Astrocyte of the spinal cord (primary cell): ENCODE data around the gene MBD3L3.

Source experiments
- DNase-seq: peaks from one replicate; pipeline ENCODE4 v3.0.0; 2011; ENCODE audit warnings: low read depth, low spot score
- H3K4me3 ChIP-seq: 2 replicates; pipeline ENCODE4 v1.5.1; 2011; ENCODE audit warnings: low read depth, mild to moderate bottlenecking, low read length, moderate library complexity
- in situ Hi-C: cut with HindIII; loops from 2 replicates; pipeline ENCODE4 v1.10.0; 2017; ENCODE audit warnings: low sequenced_read_pairs
- TF ChIP-seq, protein P1 (sequence below): IDR thresholded peaks from 2 replicates; pipeline ENCODE4 v1.5.1; 2012; ENCODE audit warnings: low read depth, mild to moderate bottlenecking, low read length, inconsistent platforms

Gene MBD3L3

DNA sequence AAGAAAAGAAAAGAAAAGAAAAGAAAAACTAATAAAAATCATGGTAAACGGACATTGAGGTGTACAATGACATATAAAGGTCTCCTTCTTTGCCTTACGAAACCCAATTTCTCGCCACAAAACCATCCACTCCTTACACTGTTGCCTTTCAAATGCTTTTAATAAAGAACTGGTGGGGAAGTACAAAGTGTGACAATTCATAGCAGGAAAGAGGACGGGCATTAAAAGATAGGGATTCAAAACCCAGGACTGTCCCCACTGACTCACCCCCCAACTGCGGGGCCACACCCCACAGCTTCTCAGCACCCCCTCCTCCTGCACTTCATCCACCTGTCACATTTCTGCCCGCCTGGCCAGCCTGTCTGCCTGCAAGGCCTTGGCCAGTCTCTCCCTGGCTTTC lies 39.6 kb downstream of the MBD3L3 start:
- in situ Hi-C loops, result no loop called here
- TF ChIP-seq, protein P1, sequence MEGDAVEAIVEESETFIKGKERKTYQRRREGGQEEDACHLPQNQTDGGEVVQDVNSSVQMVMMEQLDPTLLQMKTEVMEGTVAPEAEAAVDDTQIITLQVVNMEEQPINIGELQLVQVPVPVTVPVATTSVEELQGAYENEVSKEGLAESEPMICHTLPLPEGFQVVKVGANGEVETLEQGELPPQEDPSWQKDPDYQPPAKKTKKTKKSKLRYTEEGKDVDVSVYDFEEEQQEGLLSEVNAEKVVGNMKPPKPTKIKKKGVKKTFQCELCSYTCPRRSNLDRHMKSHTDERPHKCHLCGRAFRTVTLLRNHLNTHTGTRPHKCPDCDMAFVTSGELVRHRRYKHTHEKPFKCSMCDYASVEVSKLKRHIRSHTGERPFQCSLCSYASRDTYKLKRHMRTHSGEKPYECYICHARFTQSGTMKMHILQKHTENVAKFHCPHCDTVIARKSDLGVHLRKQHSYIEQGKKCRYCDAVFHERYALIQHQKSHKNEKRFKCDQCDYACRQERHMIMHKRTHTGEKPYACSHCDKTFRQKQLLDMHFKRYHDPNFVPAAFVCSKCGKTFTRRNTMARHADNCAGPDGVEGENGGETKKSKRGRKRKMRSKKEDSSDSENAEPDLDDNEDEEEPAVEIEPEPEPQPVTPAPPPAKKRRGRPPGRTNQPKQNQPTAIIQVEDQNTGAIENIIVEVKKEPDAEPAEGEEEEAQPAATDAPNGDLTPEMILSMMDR, result no peak
- DNase-seq, result no peak
- no peak overlapping the region for H3K4me3 ChIP-seq

- H3K4me3 ChIP-seq, result no peak overlapping the region
- TF ChIP-seq, protein P1, result no peak
- in situ Hi-C loops, result no loop called here
- no peak for DNase-seq
Observed at GRCh38 chr19:7013678-7014077, 44.8 kb downstream of the MBD3L3 start.

DNA sequence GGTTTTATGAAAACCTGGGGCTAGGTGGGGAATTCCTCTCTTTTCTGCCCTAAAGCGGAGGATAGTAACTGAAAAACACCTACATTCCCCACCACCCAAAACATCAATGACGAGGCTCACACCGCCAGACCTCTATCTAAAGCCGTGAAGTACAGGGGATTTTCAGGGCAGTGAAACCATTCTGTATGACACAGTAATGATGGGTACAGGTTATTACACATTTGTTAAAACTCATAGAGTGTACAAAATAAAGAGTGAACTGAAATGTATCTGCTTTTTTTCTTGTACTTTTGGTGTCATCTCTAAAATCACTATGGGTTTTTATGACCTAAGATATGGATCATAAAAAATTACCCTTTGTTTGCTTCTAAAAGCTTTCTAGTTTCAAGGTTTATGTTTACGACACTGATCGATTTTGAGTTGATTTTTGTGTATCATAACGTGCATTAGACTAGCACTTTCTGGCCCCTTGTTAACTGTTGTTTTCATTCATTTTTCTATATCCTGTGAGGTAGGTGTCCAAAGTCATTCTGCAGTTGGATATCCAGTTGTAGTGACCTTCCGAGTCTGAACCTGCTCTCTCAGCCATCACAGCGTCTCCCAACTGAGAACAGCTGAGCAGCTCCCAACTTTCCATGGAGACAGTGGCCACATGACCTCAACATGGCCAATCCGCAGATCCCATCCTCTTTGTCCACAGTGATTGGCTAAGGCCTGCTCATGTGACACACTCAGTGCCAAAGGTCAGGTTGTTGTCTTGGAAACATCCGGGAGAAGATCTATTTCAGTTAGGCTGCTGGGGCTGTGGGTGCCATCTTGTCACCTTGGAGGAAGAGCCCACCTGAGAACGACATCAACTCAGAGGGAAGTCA lies 47.5 kb downstream of the MBD3L3 start:
- DNase-seq, result no peak
- in situ Hi-C loops, result no loop called here
- H3K4me3 ChIP-seq, result no peak overlapping the region
- TF ChIP-seq, protein P1, result no peak

GRCh38 chr19:7007859-7008258 lies 50.6 kb downstream of the MBD3L3 start:
- no peak for DNase-seq
- in situ Hi-C loops, result no loop called here
- TF ChIP-seq, protein P1, result no peak
- no peak overlapping the region for H3K4me3 ChIP-seq
